Measurements from ENCODE around the gene PRMT6.

DNA sequence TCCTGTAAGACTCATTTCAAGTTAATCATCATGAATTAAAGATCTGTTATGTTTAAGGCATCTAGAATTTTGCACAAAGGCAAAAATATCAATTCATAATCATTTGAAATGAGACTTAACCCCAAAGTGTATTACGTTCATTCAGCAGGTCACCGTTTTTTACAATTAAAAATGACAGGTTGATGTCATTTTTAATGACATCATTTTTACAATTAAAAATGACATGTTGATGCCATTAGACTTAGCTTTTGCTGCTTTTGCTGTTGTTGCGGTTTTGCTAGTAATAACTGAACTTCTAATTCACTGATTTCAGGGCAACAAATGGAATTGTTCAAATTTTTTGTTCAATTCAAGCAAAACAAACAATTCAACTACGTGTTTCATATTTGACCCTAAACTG, 17.0 kb downstream of the PRMT6 start:
- TF ChIP-seq, protein P1, sequence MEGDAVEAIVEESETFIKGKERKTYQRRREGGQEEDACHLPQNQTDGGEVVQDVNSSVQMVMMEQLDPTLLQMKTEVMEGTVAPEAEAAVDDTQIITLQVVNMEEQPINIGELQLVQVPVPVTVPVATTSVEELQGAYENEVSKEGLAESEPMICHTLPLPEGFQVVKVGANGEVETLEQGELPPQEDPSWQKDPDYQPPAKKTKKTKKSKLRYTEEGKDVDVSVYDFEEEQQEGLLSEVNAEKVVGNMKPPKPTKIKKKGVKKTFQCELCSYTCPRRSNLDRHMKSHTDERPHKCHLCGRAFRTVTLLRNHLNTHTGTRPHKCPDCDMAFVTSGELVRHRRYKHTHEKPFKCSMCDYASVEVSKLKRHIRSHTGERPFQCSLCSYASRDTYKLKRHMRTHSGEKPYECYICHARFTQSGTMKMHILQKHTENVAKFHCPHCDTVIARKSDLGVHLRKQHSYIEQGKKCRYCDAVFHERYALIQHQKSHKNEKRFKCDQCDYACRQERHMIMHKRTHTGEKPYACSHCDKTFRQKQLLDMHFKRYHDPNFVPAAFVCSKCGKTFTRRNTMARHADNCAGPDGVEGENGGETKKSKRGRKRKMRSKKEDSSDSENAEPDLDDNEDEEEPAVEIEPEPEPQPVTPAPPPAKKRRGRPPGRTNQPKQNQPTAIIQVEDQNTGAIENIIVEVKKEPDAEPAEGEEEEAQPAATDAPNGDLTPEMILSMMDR (conservative IDR thresholded peaks at IDR 0.05; ENCODE audit: low read depth, low read length), result no peak
- TF ChIP-seq MAZ (IDR thresholded peaks at IDR 0.05; ENCODE audit: borderline replicate concordance, low read depth, low read length) (no peak), POLR2A (IDR thresholded peaks at IDR 0.05; ENCODE audit: low read depth, low read length) (no peak), FOS (IDR thresholded peaks at IDR 0.05; ENCODE audit: low read depth, low read length) (no peak), MXI1 (IDR thresholded peaks at IDR 0.05; ENCODE audit: borderline replicate concordance, low read depth, low read length) (no peak), MAFK (IDR thresholded peaks at IDR 0.05; ENCODE audit: low read depth, low read length) (no peak), CEBPB (IDR thresholded peaks at IDR 0.05; ENCODE audit: low read depth, low read length) (no peak)
